Measurements from ENCODE around the gene C4orf46.

Gene C4orf46

GRCh38 chr4:158657291-158657690 lies 14.4 kb downstream of the C4orf46 start:
- H3K4me3 ChIP-seq (replicated peaks; ENCODE audit: low read depth, low read length) = no peak overlapping the region
- TF ChIP-seq CTCF (IDR thresholded peaks at IDR 0.05; ENCODE audit: low read depth, low read length, missing control alignments) = no peak

GRCh38 chr4:158656439-158656838 lies 15.2 kb downstream of the C4orf46 start:
- no peak for DNase-seq (ENCODE audit: extremely low read depth, low read depth)
- no peak overlapping the region for H3K4me3 ChIP-seq (replicated peaks; ENCODE audit: low read depth, low read length)
- no peak for TF ChIP-seq CTCF (IDR thresholded peaks at IDR 0.05; ENCODE audit: low read depth, low read length, missing control alignments)

More at GRCh38 chr4:158657291-158657690, 14.4 kb downstream of the C4orf46 start:
- DNase-seq (ENCODE audit: extremely low read depth, low read depth) = no peak

- no peak for TF ChIP-seq CTCF (IDR thresholded peaks at IDR 0.05; ENCODE audit: low read depth, low read length, missing control alignments)
- no peak overlapping the region for H3K4me3 ChIP-seq (replicated peaks; ENCODE audit: low read depth, low read length)
- DNase-seq (ENCODE audit: extremely low read depth, low read depth) = no peak
Measured at GRCh38 chr4:158652920-158653319, 18.8 kb downstream of the C4orf46 start.

- no peak for TF ChIP-seq CTCF (IDR thresholded peaks at IDR 0.05; ENCODE audit: low read depth, low read length, missing control alignments)
- no peak overlapping the region for H3K4me3 ChIP-seq (replicated peaks; ENCODE audit: low read depth, low read length)
- DNase-seq (ENCODE audit: extremely low read depth, low read depth) = no peak
Measured at GRCh38 chr4:158649111-158649680, 22.5 kb downstream of the C4orf46 start.

- no peak for TF ChIP-seq CTCF (IDR thresholded peaks at IDR 0.05; ENCODE audit: low read depth, low read length, missing control alignments)
- DNase-seq (ENCODE audit: extremely low read depth, low read depth) = no peak
- no peak overlapping the region for H3K4me3 ChIP-seq (replicated peaks; ENCODE audit: low read depth, low read length)
Measured at GRCh38 chr4:158644760-158645159, 26.9 kb downstream of the C4orf46 start.

GRCh38 chr4:158644356-158644755 lies 27.3 kb downstream of the C4orf46 start:
- H3K4me3 ChIP-seq (replicated peaks; ENCODE audit: low read depth, low read length) = no peak overlapping the region
- no peak for DNase-seq (ENCODE audit: extremely low read depth, low read depth)
- no peak for TF ChIP-seq CTCF (IDR thresholded peaks at IDR 0.05; ENCODE audit: low read depth, low read length, missing control alignments)

- no peak for DNase-seq (ENCODE audit: extremely low read depth, low read depth)
- H3K4me3 ChIP-seq (replicated peaks; ENCODE audit: low read depth, low read length) = no peak overlapping the region
- TF ChIP-seq CTCF (IDR thresholded peaks at IDR 0.05; ENCODE audit: low read depth, low read length, missing control alignments) = no peak
Measured at GRCh38 chr4:158636619-158637018, 35.1 kb downstream of the C4orf46 start.
